DND-41 (cell line): ENCODE data around the gene STAC2.

Source experiments
- ATAC-seq: fragments of 200-7000 bp; cut with Tn5 transposase; 3 replicates; pipeline ENCODE4 v1.9.1; 2021; ENCODE audit warnings: low read depth; ENCODE audit not compliant: insufficient read depth
- DNase-seq: peaks from one replicate; pipeline ENCODE4 v3.0.0-alpha.2; 2020
- H2AFZ ChIP-seq: 2 replicates; pipeline ENCODE4 v1.6.0; 2012; ENCODE audit warnings: low read depth, low read length
- H3K27ac ChIP-seq: 2 replicates; pipeline ENCODE4 v1.5.1; 2012; ENCODE audit warnings: low read length, inconsistent platforms
- H3K27me3 ChIP-seq: fragments of 200-600 bp; sonication (generic); 2 replicates; pipeline ENCODE4 v1.6.0; 2012; ENCODE audit warnings: low read length, mild to moderate bottlenecking, inconsistent platforms; ENCODE audit not compliant: insufficient read depth, poor library complexity
- H3K36me3 ChIP-seq: 2 replicates; pipeline ENCODE4 v1.5.1; 2012; ENCODE audit warnings: low read length, inconsistent platforms; ENCODE audit not compliant: insufficient read depth
- H3K4me1 ChIP-seq: 2 replicates; pipeline ENCODE4 v1.5.1; 2012; ENCODE audit warnings: mild to moderate bottlenecking, low read length; ENCODE audit not compliant: insufficient read depth
- H3K4me2 ChIP-seq: 2 replicates; pipeline ENCODE4 v1.6.0; 2012; ENCODE audit warnings: mild to moderate bottlenecking, moderate library complexity, low read length, inconsistent platforms; ENCODE audit not compliant: insufficient read depth
- H3K4me3 ChIP-seq, 2 experiments: fragments of 200-600 bp in 1 of 2; shearing (Covaris generic) in 1 of 2; 2 replicates each; pipeline ENCODE4 v1.5.1; 2012 to 2016; ENCODE audit warnings: inconsistent platforms in 2 of 2, low read length in 2 of 2, mild to moderate bottlenecking in 2 of 2, low read depth in 1 of 2, moderate library complexity in 1 of 2
- H3K79me2 ChIP-seq: 2 replicates; pipeline ENCODE4 v1.6.0; 2012; ENCODE audit warnings: low read length, inconsistent platforms; ENCODE audit not compliant: insufficient read depth
- H3K9ac ChIP-seq: 2 replicates; pipeline ENCODE4 v1.6.0; 2012; ENCODE audit warnings: low read depth, mild to moderate bottlenecking, inconsistent platforms, low read length, moderate library complexity
- H3K9me3 ChIP-seq: 2 replicates; pipeline ENCODE4 v1.5.1; 2012; ENCODE audit warnings: low read length, moderate library complexity, mild to moderate bottlenecking, inconsistent platforms; ENCODE audit not compliant: insufficient read depth, severe bottlenecking
- H4K20me1 ChIP-seq: 2 replicates; pipeline ENCODE4 v1.6.0; 2012; ENCODE audit warnings: low read length; ENCODE audit not compliant: insufficient read depth
- EZH2 ChIP-seq: IDR thresholded peaks from 3 replicates; pipeline ENCODE4 v1.6.1; 2012; ENCODE audit warnings: borderline replicate concordance, low read depth, mild to moderate bottlenecking, moderate library complexity, low read length, inconsistent platforms; ENCODE audit not compliant: severe bottlenecking
- TF ChIP-seq, protein P1 (sequence below): IDR thresholded peaks from 2 replicates; pipeline ENCODE4 v1.5.1; 2012; ENCODE audit warnings: borderline replicate concordance, low read length, moderate library complexity, mild to moderate bottlenecking; ENCODE audit not compliant: poor library complexity, severe bottlenecking; ENCODE audit errors: extremely low read depth

The STAC2 gene

DNA sequence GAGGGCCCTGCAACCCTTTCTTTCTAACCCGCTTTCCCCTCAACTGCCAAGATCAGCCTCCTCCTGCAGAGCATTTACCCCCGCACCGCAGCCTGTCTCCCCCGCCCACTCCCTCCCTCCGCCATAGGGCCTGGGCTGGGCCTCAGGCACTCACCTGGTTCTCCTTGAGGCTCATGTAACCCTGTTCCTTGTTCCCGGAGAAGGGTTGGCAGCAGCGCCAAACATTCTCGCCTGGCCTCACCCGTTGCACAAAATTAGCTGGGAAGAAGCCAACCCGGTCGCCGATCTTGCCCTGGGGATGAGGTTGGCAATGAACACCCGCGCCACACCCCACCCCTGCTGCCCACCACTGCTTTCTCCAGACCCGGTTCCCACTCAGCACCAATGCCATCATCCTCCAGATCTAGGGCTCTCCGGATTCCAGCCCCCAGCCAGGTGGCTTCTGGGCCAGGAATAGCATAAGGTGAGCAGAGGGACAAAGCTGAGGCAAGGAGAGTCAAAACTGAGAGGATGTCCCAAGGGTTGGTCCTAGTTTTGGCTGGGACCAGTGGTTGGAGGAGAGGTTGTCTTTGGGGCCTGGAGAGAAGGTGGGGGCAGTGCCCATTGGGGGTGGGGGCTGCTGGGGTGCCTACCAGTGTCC is 12.8 kb downstream of the STAC2 start:
- TF ChIP-seq EZH2: no peak
- TF ChIP-seq, protein P1, sequence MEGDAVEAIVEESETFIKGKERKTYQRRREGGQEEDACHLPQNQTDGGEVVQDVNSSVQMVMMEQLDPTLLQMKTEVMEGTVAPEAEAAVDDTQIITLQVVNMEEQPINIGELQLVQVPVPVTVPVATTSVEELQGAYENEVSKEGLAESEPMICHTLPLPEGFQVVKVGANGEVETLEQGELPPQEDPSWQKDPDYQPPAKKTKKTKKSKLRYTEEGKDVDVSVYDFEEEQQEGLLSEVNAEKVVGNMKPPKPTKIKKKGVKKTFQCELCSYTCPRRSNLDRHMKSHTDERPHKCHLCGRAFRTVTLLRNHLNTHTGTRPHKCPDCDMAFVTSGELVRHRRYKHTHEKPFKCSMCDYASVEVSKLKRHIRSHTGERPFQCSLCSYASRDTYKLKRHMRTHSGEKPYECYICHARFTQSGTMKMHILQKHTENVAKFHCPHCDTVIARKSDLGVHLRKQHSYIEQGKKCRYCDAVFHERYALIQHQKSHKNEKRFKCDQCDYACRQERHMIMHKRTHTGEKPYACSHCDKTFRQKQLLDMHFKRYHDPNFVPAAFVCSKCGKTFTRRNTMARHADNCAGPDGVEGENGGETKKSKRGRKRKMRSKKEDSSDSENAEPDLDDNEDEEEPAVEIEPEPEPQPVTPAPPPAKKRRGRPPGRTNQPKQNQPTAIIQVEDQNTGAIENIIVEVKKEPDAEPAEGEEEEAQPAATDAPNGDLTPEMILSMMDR: no peak
- H2AFZ ChIP-seq: no peak overlapping the region
- H3K4me2 ChIP-seq: no peak overlapping the region
- ATAC-seq (no peak), DNase-seq (no peak)
- H3K27me3 ChIP-seq: peaks cover 26% of the 10 kb centered on the region
- no peaks in the 10 kb centered on the region for H3K79me2 ChIP-seq
- H3K36me3 ChIP-seq: no peaks in the 10 kb centered on the region
- peaks cover 11% of the 10 kb centered on the region for H3K4me1 ChIP-seq
- H4K20me1 ChIP-seq: no peaks in the 10 kb centered on the region; the same call in 1 of the 2 replicates
- H3K9ac ChIP-seq: no peak overlapping the region
- H3K27ac ChIP-seq: no peak overlapping the region
- H3K9me3 ChIP-seq: no peaks in the 10 kb centered on the region
- no peak overlapping the region for H3K4me3 ChIP-seq

DNA sequence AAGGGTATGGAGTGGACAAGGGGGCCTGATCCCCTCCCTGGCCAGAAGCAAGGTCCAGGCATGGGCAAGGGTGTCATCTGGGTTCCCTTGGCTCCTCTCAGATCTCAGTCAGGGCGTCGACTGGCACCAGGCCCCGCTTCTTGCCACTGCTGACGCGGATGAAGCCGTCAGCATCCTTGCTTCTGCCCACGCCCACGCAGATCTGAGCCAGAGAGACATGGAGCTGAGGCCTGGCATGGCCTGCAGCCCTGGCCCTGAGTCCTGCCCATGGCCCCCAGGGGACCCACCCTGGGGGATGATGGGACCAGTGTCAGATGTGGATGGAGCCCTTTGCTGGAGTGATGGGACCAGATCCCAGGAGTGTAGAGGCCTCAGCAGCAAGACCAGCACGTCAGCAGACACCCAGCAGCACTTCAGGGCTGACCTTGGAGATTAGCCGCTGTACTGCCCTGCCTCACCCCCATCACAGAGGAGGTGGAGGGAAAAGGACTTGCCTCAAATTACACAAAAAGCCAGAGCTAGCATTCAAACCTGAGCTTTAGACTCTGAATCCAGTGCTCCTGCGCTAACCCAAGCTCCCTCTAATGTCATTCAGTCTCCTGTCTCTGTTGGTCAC is 13.4 kb downstream of the STAC2 start:
- Histone ChIP-seq H3K4me1 (peaks cover 12% of the 10 kb centered on the region), H3K79me2 (no peaks in the 10 kb centered on the region), H3K4me3 (no peak overlapping the region), H3K4me2 (no peak overlapping the region), H3K9ac (no peak overlapping the region), H3K27me3 (peaks cover 26% of the 10 kb centered on the region), H3K27ac (no peak overlapping the region), H4K20me1 (no peaks in the 10 kb centered on the region; the same call in 1 of the 2 replicates), H3K9me3 (no peaks in the 10 kb centered on the region), H3K36me3 (no peaks in the 10 kb centered on the region), H2AFZ (no peak overlapping the region)
- no peak for TF ChIP-seq EZH2
- TF ChIP-seq, protein P1: no peak
- DNase-seq (no peak), ATAC-seq (no peak)

DNA sequence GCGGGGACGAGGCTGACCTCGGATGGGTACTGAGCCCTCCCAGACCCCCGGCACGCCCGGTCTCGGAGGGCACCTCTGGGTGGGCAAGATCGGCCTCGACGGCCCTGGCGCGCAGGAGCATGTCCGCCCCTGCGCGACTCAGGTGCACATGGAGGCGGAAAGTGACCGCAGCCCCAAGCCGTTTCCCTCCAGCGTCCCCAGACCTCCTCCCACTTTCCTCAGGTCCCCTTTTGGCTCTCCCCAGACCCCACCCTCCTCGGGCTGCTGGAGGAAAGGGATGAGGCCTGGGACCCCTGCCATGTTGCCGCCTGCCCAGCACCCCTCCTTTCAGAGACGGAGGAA is 15.7 kb downstream of the STAC2 start:
- Histone ChIP-seq H4K20me1 (peaks cover 4% of the 10 kb centered on the region; the same call in 1 of the 2 replicates), H3K4me1 (peaks cover 18% of the 10 kb centered on the region), H3K4me2 (peak overlapping the region; percentile 51), H2AFZ (no peak overlapping the region), H3K79me2 (no peaks in the 10 kb centered on the region), H3K9ac (no peak overlapping the region), H3K36me3 (peaks cover 2% of the 10 kb centered on the region), H3K27ac (no peak overlapping the region), H3K27me3 (peaks cover 26% of the 10 kb centered on the region), H3K4me3 (0 out of 4 replicates have a peak overlapping the region, but pooled peaks of 1 of the 2 experiments have one; percentile 4), H3K9me3 (no peaks in the 10 kb centered on the region)
- ATAC-seq (no peak), DNase-seq (no peak)
- TF ChIP-seq EZH2: no peak
- TF ChIP-seq, protein P1: no peak
